CD4-positive, alpha-beta T cell (primary cell): ENCODE measurements around the gene POR. TPM values are rescaled to one million over a fixed set of nuclear protein-coding genes. Genes with fewer than 3 reads are reported as not detected.

Source experiments
- ATAC-seq: fragments of 200-7000 bp; cut with Tn5 transposase; one replicate; pipeline ENCODE4 v1.10.0; 2022; ENCODE audit warnings: mild to moderate bottlenecking; ENCODE audit not compliant: poor library complexity
- CTCF ChIA-PET: fragments of 350-600 bp; sonication (Branson Sonifier 250); formaldehyde crosslinking; loops from one replicate; lab custom pipeline; 2021; ENCODE audit warnings: antibody characterized with exemption, inconsistent platforms; lab: Charles Lee
- POLR2A ChIA-PET: fragments of 350-600 bp; sonication (Branson Sonifier 250); formaldehyde crosslinking; loops from one replicate; lab custom pipeline; 2021; ENCODE audit warnings: antibody characterized with exemption, inconsistent platforms; lab: Charles Lee
- DNase-seq, 14 experiments: peaks; one replicate each; pipeline ENCODE4 v3.0.0-alpha.2; 2013 to 2020; ENCODE audit warnings: mixed read lengths in 2 of 14
- H3K27ac ChIP-seq, 2 donors: one replicate each; pipeline versions ENCODE4 v1.5.1 to v1.7.0; 2013; ENCODE audit warnings: low read length in 2 of 2, low read depth in 1 of 2, mild to moderate bottlenecking in 1 of 2
- H3K27me3 ChIP-seq, 2 experiments: 1 replicate in 1 of 2; 2 replicates in 1 of 2; pipeline versions ENCODE4 v1.6.1 to v1.7.0; 2013; ENCODE audit warnings: low read length in 2 of 2, control low read depth in 1 of 2, mild to moderate bottlenecking in 1 of 2, moderate library complexity in 1 of 2; ENCODE audit not compliant: insufficient read depth in 2 of 2, control insufficient read depth in 1 of 2
- H3K36me3 ChIP-seq: one replicate; pipeline ENCODE4 v1.6.1; 2013; ENCODE audit warnings: low read length, control low read depth; ENCODE audit not compliant: insufficient read depth
- H3K4me1 ChIP-seq: one replicate; pipeline ENCODE4 v1.6.1; 2013; ENCODE audit warnings: low read length, control low read depth; ENCODE audit not compliant: insufficient read depth
- H3K4me3 ChIP-seq: one replicate; pipeline ENCODE4 v1.5.1; 2013; ENCODE audit warnings: mild to moderate bottlenecking, low read length, moderate library complexity
- H3K9me3 ChIP-seq, 2 experiments: 1 replicate in 1 of 2; 2 replicates in 1 of 2; pipeline versions ENCODE4 v1.6.1 to v1.7.0; 2013; ENCODE audit warnings: low read length in 2 of 2, mild to moderate bottlenecking in 2 of 2, control low read depth in 1 of 2, moderate library complexity in 1 of 2; ENCODE audit not compliant: control insufficient read depth in 1 of 2, insufficient read depth in 1 of 2
- H3K27ac Mint-ChIP-seq: one replicate; pipeline ENCODE4 v1.8.0; 2020; ENCODE audit warnings: mixed read lengths
- H3K27me3 Mint-ChIP-seq: one replicate; pipeline ENCODE4 v1.8.0; 2021; ENCODE audit warnings: mixed read lengths
- H3K36me3 Mint-ChIP-seq: one replicate; pipeline ENCODE4 v1.8.0; 2021; ENCODE audit warnings: low read depth, mixed read lengths
- H3K4me1 Mint-ChIP-seq: one replicate; pipeline ENCODE4 v1.8.0; 2021; ENCODE audit warnings: low read depth, mixed read lengths
- H3K4me3 Mint-ChIP-seq: one replicate; pipeline ENCODE4 v1.8.0; 2020; ENCODE audit warnings: mild to moderate bottlenecking, mixed read lengths
- H3K9me3 Mint-ChIP-seq: one replicate; pipeline ENCODE4 v1.8.0; 2020; ENCODE audit warnings: mixed read lengths
- intact Hi-C, 2 experiments: fragments of 100-400 bp; cut with DNase I in 1 of 2; cut with micrococcal nuclease in 1 of 2; formaldehyde crosslinking; loops; one replicate each; pipeline versions ENCODE4 v1.15.1 to v1.9.0; 2023 to 2025; cut with DNase I, micrococcal nuclease
- total RNA-seq, 174 experiments: library from RNA in 2 of 174; stranded (reverse) in 2 of 174; gene quantifications; one replicate each; pipeline ENCODE4 v1.2.3 and lab custom pipeline; 2021 to 2026
- TF ChIP-seq, protein P1 (sequence below): fragments of 200-600 bp; IDR thresholded peaks from one replicate; pipeline ENCODE4 v1.8.0; 2022; ENCODE audit warnings: antibody characterized with exemption, mild to moderate bottlenecking

The POR gene
- total RNA-seq, 2 experiments from 2014 or later = 44.2 to 54.8 TPM

DNA sequence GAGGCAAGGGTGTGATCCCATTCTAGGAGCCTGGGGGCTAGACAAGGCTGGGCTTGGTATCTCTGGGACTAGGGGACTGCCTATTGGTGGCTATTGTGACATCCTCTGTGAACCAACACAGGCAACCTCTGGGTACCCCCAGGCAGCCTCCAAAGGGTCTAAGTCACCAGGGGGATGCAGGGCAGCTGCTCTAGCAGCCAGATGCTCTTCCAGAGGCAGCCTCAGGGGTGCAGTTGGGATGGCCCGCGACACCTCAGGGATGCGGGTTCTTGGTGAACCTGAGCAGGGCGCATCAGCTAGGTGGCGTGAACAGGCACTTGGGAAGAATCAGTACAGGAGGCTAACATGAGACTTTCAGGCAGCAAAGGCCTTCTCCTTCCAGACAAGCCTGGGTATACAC is 81.0 kb downstream of the POR start:
- peaks cover 15% of the 10 kb centered on the region for H3K36me3 Mint-ChIP-seq
- ChIA-PET CTCF (no interaction called here), POLR2A (no interaction called here)
- H3K4me3 ChIP-seq = no peak overlapping the region
- no peak overlapping the region for H3K27ac Mint-ChIP-seq
- ATAC-seq (no peak), DNase-seq (no peak)
- no peaks in the 10 kb centered on the region for H3K9me3 ChIP-seq
- H3K4me1 Mint-ChIP-seq = peaks cover 25% of the 10 kb centered on the region
- no peaks in the 10 kb centered on the region for H3K27me3 Mint-ChIP-seq
- no peaks in the 10 kb centered on the region for H3K27me3 ChIP-seq
- intact Hi-C loops = loop anchor here in 1 of 2 experiments (2.0 to 5.0 kb wide), 4 partner anchors 51 to 401 kb away; partner anchors contain the start of gene STYXL1
- H3K4me3 Mint-ChIP-seq = peak overlapping the region; percentile 77
- no peaks in the 10 kb centered on the region for H3K9me3 Mint-ChIP-seq
- peaks cover 26% of the 10 kb centered on the region for H3K4me1 ChIP-seq
- H3K36me3 ChIP-seq = no peaks in the 10 kb centered on the region
- TF ChIP-seq, protein P1, sequence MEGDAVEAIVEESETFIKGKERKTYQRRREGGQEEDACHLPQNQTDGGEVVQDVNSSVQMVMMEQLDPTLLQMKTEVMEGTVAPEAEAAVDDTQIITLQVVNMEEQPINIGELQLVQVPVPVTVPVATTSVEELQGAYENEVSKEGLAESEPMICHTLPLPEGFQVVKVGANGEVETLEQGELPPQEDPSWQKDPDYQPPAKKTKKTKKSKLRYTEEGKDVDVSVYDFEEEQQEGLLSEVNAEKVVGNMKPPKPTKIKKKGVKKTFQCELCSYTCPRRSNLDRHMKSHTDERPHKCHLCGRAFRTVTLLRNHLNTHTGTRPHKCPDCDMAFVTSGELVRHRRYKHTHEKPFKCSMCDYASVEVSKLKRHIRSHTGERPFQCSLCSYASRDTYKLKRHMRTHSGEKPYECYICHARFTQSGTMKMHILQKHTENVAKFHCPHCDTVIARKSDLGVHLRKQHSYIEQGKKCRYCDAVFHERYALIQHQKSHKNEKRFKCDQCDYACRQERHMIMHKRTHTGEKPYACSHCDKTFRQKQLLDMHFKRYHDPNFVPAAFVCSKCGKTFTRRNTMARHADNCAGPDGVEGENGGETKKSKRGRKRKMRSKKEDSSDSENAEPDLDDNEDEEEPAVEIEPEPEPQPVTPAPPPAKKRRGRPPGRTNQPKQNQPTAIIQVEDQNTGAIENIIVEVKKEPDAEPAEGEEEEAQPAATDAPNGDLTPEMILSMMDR = no peak
- H3K27ac ChIP-seq = no peak overlapping the region

DNA sequence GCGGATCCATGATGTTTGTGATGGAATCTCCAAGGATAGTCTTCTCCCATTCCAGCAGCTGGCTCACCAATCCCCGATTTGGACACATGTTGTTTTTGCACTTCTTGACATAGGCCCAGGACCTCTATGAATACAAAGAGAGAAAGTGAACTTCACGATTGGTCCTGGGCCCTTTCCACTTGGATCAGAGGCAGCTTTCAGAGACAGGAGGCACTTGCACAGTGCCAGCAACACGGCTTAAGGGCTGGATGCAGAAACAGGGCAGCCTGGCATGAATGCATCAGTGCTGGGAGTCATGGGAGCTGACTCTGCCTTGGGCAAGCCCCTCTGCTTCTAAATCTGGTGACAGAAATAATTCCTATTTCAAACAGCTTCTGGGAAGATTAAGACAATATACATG is 81.5 kb downstream of the POR start:
- H3K36me3 Mint-ChIP-seq = peaks cover 15% of the 10 kb centered on the region
- H3K9me3 ChIP-seq = no peaks in the 10 kb centered on the region

DNA sequence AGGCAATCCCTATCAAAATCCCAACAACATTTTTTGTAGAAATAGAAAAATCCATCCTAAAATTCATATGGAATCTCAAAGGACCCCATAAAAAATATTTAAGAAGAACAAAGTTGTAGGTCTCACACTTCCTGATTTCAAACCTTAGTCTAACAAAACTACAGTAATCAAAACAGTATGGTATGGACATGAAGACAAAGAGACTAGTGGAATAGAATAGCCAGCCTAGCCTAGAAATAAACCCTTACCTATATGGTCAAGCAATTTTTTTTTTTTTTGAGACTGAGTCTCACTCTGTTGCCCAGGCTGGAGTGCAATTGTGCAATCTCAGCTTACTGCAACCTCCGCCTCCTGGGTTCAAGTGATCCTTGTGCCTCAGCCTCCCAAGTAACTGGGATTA is 83.1 kb downstream of the POR start:
- intact Hi-C loops = loop anchor here in 1 of 2 experiments (5.0 kb wide), 1 partner anchor 399 kb away; no protein-coding TSS in a partner anchor
- no peak for ATAC-seq
- CTCF ChIA-PET = no interaction called here
- no peak overlapping the region for H3K4me3 Mint-ChIP-seq
- no peak for DNase-seq
- TF ChIP-seq, protein P1 = no peak
- no peak overlapping the region for H3K27ac Mint-ChIP-seq
- H3K4me3 ChIP-seq = no peak overlapping the region
- H3K4me1 ChIP-seq = peaks cover 25% of the 10 kb centered on the region
- H3K9me3 ChIP-seq = no peaks in the 10 kb centered on the region
- no peak overlapping the region for H3K27ac ChIP-seq
- peaks cover 28% of the 10 kb centered on the region for H3K36me3 Mint-ChIP-seq
- POLR2A ChIA-PET = no interaction called here
- H3K27me3 ChIP-seq = no peaks in the 10 kb centered on the region
- H3K4me1 Mint-ChIP-seq = peaks cover 21% of the 10 kb centered on the region
- peaks cover under 1% of the 10 kb centered on the region for H3K36me3 ChIP-seq
- H3K9me3 Mint-ChIP-seq = no peaks in the 10 kb centered on the region
- H3K27me3 Mint-ChIP-seq = no peaks in the 10 kb centered on the region

More for the DNA sequence above, 81.5 kb downstream of the POR start:
- Mint-ChIP-seq H3K27ac (no peak overlapping the region), H3K9me3 (no peaks in the 10 kb centered on the region), H3K4me1 (peaks cover 24% of the 10 kb centered on the region), H3K4me3 (peak overlapping the region; percentile 77), H3K27me3 (no peaks in the 10 kb centered on the region)
- DNase-seq = no peak
- H3K27ac ChIP-seq = no peak overlapping the region
- TF ChIP-seq, protein P1 = no peak
- ATAC-seq = no peak
- POLR2A ChIA-PET = no interaction called here
- intact Hi-C loops = loop anchor here in 1 of 2 experiments (5.0 kb wide), 1 partner anchor 401 kb away; no protein-coding TSS in a partner anchor
- no peaks in the 10 kb centered on the region for H3K27me3 ChIP-seq
- CTCF ChIA-PET = no interaction called here
- peaks cover 26% of the 10 kb centered on the region for H3K4me1 ChIP-seq
- no peaks in the 10 kb centered on the region for H3K36me3 ChIP-seq
- no peak overlapping the region for H3K4me3 ChIP-seq
